IgD-negative memory B cell (primary cell): ENCODE results near the gene AMOT. TPM values are rescaled to one million over a fixed set of nuclear protein-coding genes. Genes with fewer than 3 reads are reported as not detected.

Experiments used
- H3K27ac Mint-ChIP-seq, 3 donors: one replicate each; pipeline ENCODE4 v1.8.0; 2020 to 2022; ENCODE audit warnings: mild to moderate bottlenecking in 3 of 3, mixed read lengths in 3 of 3, moderate library complexity in 1 of 3
- H3K27me3 Mint-ChIP-seq: one replicate; pipeline ENCODE4 v1.8.0; 2021; ENCODE audit warnings: mixed read lengths
- H3K36me3 Mint-ChIP-seq: one replicate; pipeline ENCODE4 v1.8.0; 2020; ENCODE audit warnings: mild to moderate bottlenecking, mixed read lengths
- H3K4me1 Mint-ChIP-seq, 3 donors: one replicate each; pipeline ENCODE4 v1.8.0; 2020 to 2022; ENCODE audit warnings: mixed read lengths in 3 of 3, mild to moderate bottlenecking in 1 of 3
- H3K4me3 Mint-ChIP-seq, 4 donors: one replicate each; pipeline ENCODE4 v1.8.0; 2020 to 2022; ENCODE audit warnings: mild to moderate bottlenecking in 4 of 4, mixed read lengths in 4 of 4, moderate library complexity in 3 of 4
- H3K9me3 Mint-ChIP-seq, 3 donors: one replicate each; pipeline ENCODE4 v1.8.0; 2020 to 2021; ENCODE audit warnings: mixed read lengths in 3 of 3, mild to moderate bottlenecking in 1 of 3
- polyA plus RNA-seq: library from polyadenylated mRNA; unstranded; fragments of 300-500 nt; fragmentation: Illumina TruSeq; gene quantifications from one replicate; pipeline ENCODE4 v1.2.3, GENCODE V29; 2021

The AMOT gene
- polyA plus RNA-seq, 1 donor from 2014 or later, result 3.3 TPM

DNA sequence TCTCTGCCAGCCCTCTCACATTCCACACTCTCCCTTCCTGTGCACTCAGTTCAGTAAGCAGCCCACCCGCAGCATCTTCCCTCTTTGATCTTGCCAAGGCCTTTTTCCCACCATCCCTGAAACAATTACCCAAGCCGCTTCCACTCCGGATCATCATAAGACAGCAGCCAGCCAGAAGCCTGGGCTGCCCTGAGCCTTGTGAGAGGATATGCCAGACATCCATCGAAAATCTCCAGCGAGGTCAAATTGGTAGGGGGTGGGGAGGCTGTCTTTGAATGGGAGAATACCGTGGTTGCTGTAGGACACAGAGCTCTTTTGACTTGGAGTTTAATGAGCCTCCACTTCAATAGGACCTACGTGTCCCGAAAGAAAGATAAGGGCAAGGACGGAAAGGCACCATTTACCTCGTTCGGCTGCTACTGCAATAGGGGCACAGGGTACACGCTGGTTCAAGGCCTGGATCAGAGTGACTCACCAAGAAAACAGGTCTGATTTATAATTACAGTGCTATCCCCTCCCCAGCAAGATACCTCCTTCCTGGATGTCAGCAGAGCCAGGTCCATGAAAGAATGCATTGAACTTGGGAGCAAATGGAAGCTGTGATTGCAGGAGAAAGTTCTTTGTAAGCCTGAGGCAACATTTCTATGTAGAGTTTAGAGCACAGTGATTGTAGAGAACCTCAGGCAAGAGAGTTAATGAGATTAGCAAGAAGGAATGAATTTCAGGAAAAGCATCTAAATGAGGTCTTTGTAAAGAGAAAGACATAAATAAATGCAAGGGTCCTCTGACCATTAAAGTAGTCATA, 39.5 kb downstream of the AMOT start:
- Mint-ChIP-seq H3K27me3 (peaks cover 3% of the 10 kb centered on the region), H3K27ac (no peak overlapping the region), H3K4me3 (no peak overlapping the region)

DNA sequence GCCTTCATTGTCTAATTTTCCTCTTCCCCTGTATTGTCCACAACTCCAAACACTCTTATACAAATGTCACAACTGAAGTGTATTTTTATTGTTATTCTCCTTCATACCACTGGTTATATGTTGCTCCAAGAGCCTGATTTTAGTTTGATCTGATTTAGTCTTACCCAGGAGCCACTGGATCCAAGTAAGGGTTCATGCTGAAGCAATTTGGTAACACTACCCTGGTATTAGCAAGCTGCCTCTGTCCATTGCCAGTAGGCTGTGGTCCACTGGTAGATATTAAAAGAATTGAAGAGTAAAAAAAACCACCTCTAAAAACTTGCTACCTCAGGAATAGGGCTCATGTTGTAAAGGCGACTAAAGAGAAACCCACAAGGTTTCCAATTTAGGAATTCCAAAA, 41.2 kb downstream of the AMOT start:
- Mint-ChIP-seq H3K36me3 (no peaks in the 10 kb centered on the region), H3K9me3 (peaks cover 0 to 4% (median 2%) of the 10 kb centered on the region in 3 donors), H3K27ac (no peak overlapping the region), H3K4me1 (no peaks in the 10 kb centered on the region), H3K4me3 (no peak overlapping the region), H3K27me3 (peaks cover 3% of the 10 kb centered on the region)

More for the DNA sequence above, 39.5 kb downstream of the AMOT start:
- H3K4me1 Mint-ChIP-seq, result no peaks in the 10 kb centered on the region
- peaks cover 2% of the 10 kb centered on the region for H3K36me3 Mint-ChIP-seq
- peaks cover 0 to 4% (median 2%) of the 10 kb centered on the region in 3 donors for H3K9me3 Mint-ChIP-seq

DNA sequence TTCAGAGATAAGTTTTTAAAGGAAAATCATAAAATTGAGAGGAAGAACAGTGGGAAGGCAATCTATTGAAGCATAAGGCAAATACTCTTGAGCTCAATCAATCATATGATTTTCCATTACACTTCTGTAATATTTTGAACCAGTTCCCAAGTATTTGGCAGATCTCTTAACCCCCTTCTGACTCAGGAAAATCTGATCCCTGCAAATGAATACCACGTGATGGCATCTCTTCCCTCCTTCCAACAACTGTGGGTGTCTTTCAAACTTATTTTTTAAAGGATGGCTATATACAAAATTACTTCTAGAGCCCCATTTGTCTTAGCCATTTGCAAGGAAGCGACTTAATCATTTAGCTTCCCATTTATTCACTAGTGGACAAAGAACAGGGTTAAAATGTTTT, 41.9 kb downstream of the AMOT start:
- no peak overlapping the region for H3K27ac Mint-ChIP-seq
- H3K4me1 Mint-ChIP-seq, result no peaks in the 10 kb centered on the region
- no peaks in the 10 kb centered on the region for H3K36me3 Mint-ChIP-seq
- H3K4me3 Mint-ChIP-seq, result no peak overlapping the region
- H3K27me3 Mint-ChIP-seq, result peaks cover 3% of the 10 kb centered on the region
- peaks cover 0 to 4% (median 2%) of the 10 kb centered on the region in 3 donors for H3K9me3 Mint-ChIP-seq

DNA sequence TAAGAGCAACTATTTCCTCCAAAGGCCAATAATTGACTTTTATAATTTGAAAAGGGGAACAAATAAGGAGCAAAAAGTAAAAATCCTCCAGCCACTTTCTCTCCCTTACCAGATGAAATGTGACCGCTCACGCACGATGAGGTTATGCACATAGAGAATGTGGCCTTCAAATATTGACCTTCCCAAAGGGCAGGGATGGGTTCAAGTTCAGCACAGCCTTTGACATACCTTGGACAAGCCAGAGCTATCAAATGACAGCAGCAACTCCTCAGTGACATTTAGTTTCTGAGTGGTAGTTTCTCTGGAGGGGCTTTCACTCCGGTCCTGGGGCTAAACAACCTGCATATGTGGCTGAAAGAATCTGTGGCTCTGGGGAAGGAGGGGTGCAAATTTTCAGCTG, 50.7 kb downstream of the AMOT start:
- H3K4me3 Mint-ChIP-seq, result no peak overlapping the region
- H3K27ac Mint-ChIP-seq, result peak overlapping the region in 1 of 3 donors; percentile 2
- no peaks in the 10 kb centered on the region for H3K27me3 Mint-ChIP-seq
- no peaks in the 10 kb centered on the region for H3K9me3 Mint-ChIP-seq
- H3K4me1 Mint-ChIP-seq, result peaks cover 0 to 8% (median 2%) of the 10 kb centered on the region in 3 donors
- H3K36me3 Mint-ChIP-seq, result no peaks in the 10 kb centered on the region

DNA sequence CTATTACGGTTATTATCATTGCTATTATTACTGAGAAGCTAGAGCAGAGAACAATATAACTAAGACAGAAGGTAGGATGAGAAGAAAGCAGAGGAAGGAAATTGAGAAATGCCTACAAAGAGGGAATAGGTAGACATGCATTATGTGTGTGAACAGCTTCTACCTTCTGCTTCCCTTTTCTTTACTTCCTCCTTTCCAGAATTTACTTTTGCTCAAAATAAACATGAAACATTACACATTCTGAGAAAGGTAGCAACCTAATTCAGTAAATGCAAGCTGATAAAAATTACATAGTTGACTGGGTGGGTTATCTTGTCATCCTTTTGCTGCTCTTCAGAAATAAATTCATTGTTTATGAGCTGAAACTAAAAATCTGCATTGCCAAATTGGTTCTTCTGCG, 54.6 kb downstream of the AMOT start:
- Mint-ChIP-seq H3K27me3 (no peaks in the 10 kb centered on the region), H3K4me1 (peaks cover 0 to 8% (median 2%) of the 10 kb centered on the region in 3 donors), H3K4me3 (no peak overlapping the region), H3K27ac (no peak overlapping the region), H3K9me3 (no peaks in the 10 kb centered on the region), H3K36me3 (no peaks in the 10 kb centered on the region)

DNA sequence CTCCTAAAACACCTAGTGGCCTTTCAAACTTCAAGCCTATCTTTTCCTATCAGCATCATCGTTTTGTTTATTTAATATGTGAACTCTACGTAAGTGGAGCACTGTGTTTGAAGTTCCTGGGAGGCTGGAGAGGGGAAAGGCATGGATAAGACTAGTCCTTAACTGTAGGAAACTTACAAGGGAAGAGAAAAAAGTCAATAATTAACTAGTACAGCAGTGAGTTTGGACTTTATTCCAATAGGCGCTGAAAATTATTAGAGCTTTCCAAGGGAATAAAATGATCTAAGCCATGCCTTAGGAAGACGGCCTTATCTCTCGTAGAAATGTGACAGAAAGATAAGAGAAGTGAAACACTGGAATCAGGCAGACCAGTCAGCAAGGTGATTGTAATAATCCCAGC, 55.3 kb downstream of the AMOT start:
- H3K4me1 Mint-ChIP-seq, result peaks cover 0 to 8% (median 2%) of the 10 kb centered on the region in 3 donors
- H3K27ac Mint-ChIP-seq, result no peak overlapping the region
- no peaks in the 10 kb centered on the region for H3K27me3 Mint-ChIP-seq

DNA sequence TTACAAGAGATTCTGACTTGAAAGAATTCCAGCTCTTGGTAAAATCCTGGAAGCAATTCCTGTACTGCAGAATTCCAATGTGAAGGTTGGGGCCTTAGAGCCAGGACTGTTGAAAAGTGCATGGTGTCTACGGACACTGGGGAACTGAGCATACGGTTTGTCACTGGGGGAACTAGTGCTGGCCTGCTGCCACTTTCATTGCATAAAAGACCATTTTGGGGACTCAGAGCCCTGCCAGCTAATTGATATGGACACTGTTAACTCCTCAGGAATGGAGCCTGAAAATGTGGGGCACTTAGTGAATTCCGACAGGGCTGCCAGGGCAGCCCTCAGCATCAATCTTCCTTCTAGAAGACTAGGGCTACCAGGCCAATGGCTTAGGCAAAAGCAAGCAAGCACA, 55.9 kb downstream of the AMOT start:
- H3K9me3 Mint-ChIP-seq, result peaks cover 0 to 2% (median 0%) of the 10 kb centered on the region in 3 donors
- H3K36me3 Mint-ChIP-seq, result no peaks in the 10 kb centered on the region
- peaks cover 0 to 8% (median 2%) of the 10 kb centered on the region in 3 donors for H3K4me1 Mint-ChIP-seq
- no peaks in the 10 kb centered on the region for H3K27me3 Mint-ChIP-seq
- no peak overlapping the region for H3K27ac Mint-ChIP-seq
- H3K4me3 Mint-ChIP-seq, result no peak overlapping the region

More for the DNA sequence above, 55.3 kb downstream of the AMOT start:
- peaks cover 0 to 2% (median 0%) of the 10 kb centered on the region in 3 donors for H3K9me3 Mint-ChIP-seq
- no peak overlapping the region for H3K4me3 Mint-ChIP-seq
- no peaks in the 10 kb centered on the region for H3K36me3 Mint-ChIP-seq

DNA sequence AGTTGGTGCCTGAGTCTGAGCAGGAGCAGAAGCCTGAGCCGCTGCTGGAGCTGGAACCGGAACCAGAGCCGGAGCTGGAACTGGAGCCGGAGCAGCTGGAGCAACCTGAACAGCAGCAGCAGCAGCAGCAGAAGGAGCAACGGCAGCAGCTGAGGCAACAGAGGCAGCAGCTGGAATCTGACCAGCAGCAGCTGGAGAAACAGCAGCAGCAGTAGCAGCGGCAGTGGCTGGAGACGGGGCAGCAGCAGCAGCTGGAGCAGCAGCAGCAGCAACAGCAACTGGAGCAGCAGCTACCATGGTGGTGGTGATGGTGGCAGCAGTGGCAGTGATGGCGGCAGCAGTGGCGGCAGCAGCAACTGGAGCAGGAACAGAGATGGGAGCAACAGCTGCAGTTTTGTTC, 61.5 kb downstream of the AMOT start:
- H3K27ac Mint-ChIP-seq, result no peak overlapping the region
- peaks cover 1% of the 10 kb centered on the region for H3K27me3 Mint-ChIP-seq
- H3K4me1 Mint-ChIP-seq, result no peaks in the 10 kb centered on the region
- peaks cover 6% of the 10 kb centered on the region for H3K36me3 Mint-ChIP-seq
- H3K4me3 Mint-ChIP-seq, result no peak overlapping the region
- peaks cover 0 to 2% (median 0%) of the 10 kb centered on the region in 3 donors for H3K9me3 Mint-ChIP-seq

DNA sequence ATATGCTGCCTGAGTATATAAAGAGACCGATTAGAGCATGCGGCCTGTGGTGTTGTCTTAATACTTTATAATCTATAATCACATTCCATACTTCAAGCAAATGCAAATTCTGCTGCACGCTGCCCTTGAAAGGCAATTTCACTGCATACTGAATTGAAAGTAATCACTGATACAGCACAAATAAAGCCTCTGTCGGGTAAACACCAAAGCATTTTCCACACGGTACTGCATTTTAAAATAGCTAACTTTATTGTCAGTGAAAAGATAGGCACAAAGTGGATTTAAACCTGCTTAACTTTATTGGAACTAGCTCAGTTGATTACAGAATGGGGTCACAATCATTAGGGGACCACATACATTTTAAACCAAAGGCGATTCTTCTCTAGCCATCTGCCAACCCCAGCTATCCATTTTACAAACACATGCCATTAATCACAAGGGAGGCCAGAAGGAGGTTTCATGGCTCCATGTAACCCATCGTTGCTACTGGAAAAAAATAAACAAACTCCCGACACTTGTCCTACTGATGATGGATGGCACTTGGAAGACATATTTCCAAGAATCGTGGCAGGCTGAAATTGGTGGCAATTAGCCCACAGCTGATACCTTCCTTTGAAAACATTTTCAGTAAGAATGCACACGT, 65.9 kb downstream of the AMOT start:
- Mint-ChIP-seq H3K9me3 (peaks cover 0 to 4% (median 0%) of the 10 kb centered on the region in 3 donors), H3K4me3 (no peak overlapping the region), H3K4me1 (no peaks in the 10 kb centered on the region), H3K36me3 (peaks cover 6% of the 10 kb centered on the region), H3K27me3 (peaks cover 3% of the 10 kb centered on the region), H3K27ac (no peak overlapping the region)

DNA sequence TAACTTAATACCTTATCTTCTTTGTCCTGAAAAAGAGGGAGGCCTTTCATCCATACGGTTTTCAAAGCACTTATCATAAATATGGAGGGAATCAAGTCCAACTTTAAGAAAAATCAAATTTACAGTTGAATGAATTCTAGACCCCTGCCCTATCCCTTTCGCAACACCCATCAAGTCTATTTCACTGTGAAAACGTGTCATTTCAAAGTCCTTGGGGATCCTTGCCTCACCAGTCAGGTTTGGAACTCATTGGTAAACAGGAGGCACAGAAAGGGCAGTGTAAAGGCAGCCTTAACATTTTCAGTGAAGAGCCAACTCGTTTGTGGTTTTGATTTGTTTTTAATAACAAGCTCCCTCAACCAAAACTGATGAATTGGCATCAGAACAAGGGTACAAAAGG, 66.5 kb downstream of the AMOT start:
- Mint-ChIP-seq H3K27ac (no peak overlapping the region), H3K4me3 (no peak overlapping the region), H3K36me3 (peaks cover 6% of the 10 kb centered on the region), H3K4me1 (no peaks in the 10 kb centered on the region), H3K27me3 (peaks cover 3% of the 10 kb centered on the region), H3K9me3 (peaks cover 0 to 4% (median 0%) of the 10 kb centered on the region in 3 donors)

DNA sequence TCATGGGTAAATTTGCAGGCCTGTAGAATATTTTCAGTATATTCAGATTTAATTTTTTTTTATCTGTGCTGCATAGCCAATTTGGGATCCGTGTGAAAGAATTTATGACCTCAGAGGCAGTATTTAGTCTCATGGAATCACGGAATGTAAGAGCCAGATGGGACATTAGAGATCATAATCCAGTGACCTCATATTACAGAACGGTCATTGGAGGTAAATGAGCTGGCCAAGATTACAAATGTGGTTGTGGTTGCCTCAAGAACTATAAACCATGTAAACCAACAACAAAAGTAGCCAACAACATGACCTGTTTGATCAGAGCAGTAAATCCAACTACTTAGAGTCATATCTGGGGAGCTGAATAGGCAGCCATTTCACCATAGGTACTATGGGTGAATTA, 71.6 kb downstream of the AMOT start:
- Mint-ChIP-seq H3K27me3 (peaks cover 2% of the 10 kb centered on the region), H3K36me3 (no peaks in the 10 kb centered on the region), H3K9me3 (peaks cover 0 to 4% (median 0%) of the 10 kb centered on the region in 3 donors), H3K4me3 (no peak overlapping the region), H3K27ac (no peak overlapping the region), H3K4me1 (peaks cover 0 to 8% (median 8%) of the 10 kb centered on the region in 3 donors)

DNA sequence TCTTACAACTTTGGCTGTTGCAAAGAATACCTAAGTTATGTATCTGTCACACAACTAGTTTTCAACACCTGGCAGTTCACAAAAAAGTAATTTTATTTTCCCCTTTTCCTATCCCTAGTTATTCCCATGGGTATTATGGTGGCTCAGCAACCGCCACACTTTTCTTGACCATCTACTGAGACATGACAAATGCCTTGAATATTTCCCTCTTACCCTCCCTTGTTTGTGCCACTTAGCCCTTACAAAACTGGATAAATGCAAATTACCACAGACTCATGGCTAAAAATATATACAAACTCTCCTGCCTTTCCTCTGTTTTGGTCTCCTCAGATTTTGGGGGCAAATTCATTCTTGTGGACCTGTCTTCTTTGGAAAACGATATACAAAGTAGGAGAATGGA, 72.1 kb downstream of the AMOT start:
- Mint-ChIP-seq H3K9me3 (peaks cover 0 to 6% (median 0%) of the 10 kb centered on the region in 3 donors), H3K4me3 (no peak overlapping the region), H3K4me1 (peaks cover 0 to 8% (median 8%) of the 10 kb centered on the region in 3 donors), H3K36me3 (no peaks in the 10 kb centered on the region), H3K27ac (no peak overlapping the region), H3K27me3 (peaks cover 2% of the 10 kb centered on the region)

DNA sequence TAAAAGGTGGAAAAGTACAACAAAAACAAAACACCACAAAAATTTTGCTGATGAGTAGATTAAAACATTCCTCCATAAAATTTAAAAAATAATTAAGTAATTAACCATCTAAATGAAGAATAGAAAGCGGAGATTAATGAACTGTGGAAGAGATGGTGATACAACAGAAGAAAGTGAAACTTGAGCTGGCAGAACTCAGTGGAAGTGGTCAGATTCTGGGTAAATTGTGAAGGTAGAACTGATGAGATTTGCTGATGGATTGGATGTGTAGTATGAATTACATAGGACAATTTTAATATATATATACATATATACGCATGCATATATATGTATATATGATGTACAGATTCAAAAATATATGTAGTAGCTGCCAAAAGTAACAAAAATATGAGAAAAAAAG, 73.9 kb downstream of the AMOT start:
- Mint-ChIP-seq H3K27me3 (no peaks in the 10 kb centered on the region), H3K4me3 (no peak overlapping the region), H3K27ac (peak overlapping the region in 1 of 3 donors; percentile 44), H3K36me3 (no peaks in the 10 kb centered on the region), H3K9me3 (peaks cover 0 to 6% (median 0%) of the 10 kb centered on the region in 3 donors), H3K4me1 (peaks cover 3 to 13% (median 8%) of the 10 kb centered on the region in 3 donors)

DNA sequence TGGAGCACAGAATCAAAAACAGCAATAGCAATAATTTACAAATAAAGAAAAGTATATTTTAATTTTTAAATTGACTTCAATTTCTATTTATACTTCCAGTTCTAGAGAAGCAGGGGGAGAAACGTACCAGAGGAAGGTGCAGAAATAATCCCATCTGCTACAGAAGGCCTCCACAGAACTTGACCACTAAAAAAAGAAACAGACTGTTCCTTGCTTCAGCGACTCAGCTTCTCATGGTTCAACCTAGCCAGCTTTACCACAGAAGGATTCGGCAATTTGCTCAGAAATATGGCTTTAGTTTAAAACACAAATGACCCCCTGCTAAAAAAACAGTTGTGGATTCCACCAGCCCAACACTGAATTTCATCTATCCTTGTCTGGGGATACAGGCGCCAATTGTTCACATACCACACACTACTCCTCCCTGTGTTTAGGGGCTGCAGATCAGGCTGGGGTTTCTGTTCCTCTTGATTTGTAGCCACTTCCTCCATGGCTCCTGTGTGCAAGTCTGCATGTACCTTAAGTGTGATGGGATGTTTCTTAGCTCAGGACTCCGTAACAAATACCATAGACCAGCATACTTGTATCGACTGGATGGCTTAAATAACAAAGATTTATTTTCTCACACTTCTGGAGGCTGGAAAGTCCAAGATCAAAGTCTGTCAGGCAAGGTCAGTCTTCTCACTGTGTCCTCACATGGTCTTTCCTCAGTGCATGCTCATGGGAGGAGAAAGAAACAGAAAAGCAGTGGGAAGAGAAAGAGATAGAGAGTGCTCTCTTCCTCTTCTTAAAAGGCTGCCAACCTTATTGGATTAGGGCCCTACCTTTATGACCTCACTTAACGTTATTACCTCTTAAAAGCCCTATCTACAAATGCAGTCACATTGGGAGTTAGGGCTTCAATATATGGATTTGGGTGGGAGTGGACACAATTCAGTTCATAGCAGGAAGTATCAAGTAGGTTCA, 79.1 kb downstream of the AMOT start:
- Mint-ChIP-seq H3K9me3 (peaks cover 0 to 2% (median 0%) of the 10 kb centered on the region in 3 donors), H3K27ac (peak overlapping the region; percentile 1 to 75 (median 7)), H3K4me3 (peak overlapping the region in 3 of 4 donors; percentile 0 to 91 (median 75)), H3K4me1 (peaks cover 8 to 21% (median 12%) of the 10 kb centered on the region in 3 donors), H3K36me3 (no peaks in the 10 kb centered on the region), H3K27me3 (peaks cover 3% of the 10 kb centered on the region)
